Neutrophil (primary cell): ENCODE measurements around the gene RSF1.

Experiments
- H3K27ac ChIP-seq: fragments of 200-600 bp; sonication (generic); 2 replicates; pipeline ENCODE4 v1.5.1; 2016; ENCODE audit warnings: mild to moderate bottlenecking, moderate library complexity
- H3K27me3 ChIP-seq: fragments of 200-600 bp; sonication (generic); 2 replicates; pipeline ENCODE4 v1.6.0; 2016; ENCODE audit warnings: mild to moderate bottlenecking
- H3K36me3 ChIP-seq: fragments of 200-600 bp; sonication (generic); 2 replicates; pipeline ENCODE4 v1.5.1; 2017
- H3K4me1 ChIP-seq, 2 experiments: fragments of 200-600 bp in 1 of 2; sonication (generic) in 1 of 2; 1 replicate in 1 of 2; 2 replicates in 1 of 2; pipeline versions ENCODE4 v1.5.1 to v1.6.1; 2013 to 2016; ENCODE audit warnings: low read depth in 1 of 2, low read length in 1 of 2, mild to moderate bottlenecking in 1 of 2, moderate library complexity in 1 of 2; ENCODE audit not compliant: control insufficient read depth in 1 of 2, insufficient read depth in 1 of 2
- H3K4me3 ChIP-seq, 2 experiments: fragments of 200-600 bp in 1 of 2; sonication (generic) in 1 of 2; 1 replicate in 1 of 2; 2 replicates in 1 of 2; pipeline ENCODE4 v1.5.1; 2013 to 2016; ENCODE audit warnings: low read depth in 1 of 2, low read length in 1 of 2, mild to moderate bottlenecking in 1 of 2, moderate library complexity in 1 of 2
- H3K9me3 ChIP-seq: fragments of 200-600 bp; sonication (generic); 2 replicates; pipeline ENCODE4 v1.5.1; 2016
- CTCF ChIP-seq: fragments of 200-600 bp; sonication (generic); IDR thresholded peaks from 2 replicates; pipeline ENCODE4 v1.5.1; 2016; ENCODE audit warnings: antibody characterized with exemption

Gene RSF1

DNA sequence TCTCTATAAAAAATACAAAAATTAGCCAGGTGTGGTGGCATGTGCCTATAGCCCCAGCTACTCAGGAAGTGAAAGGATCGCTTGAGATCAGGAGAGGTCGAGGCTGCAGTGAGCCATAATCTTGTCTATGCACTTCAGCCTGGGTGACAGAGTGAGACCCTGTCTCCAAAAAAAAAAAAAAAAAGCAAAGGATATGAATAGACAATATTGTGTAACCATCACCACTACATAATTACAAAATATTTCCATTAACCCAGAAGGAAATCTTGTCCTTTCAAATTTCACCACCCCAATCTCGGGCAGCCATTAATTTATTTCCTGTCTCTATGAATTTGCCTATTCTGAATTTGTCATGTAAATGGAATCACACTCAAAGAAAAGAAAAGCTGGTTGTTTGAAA lies 21.2 kb downstream of the RSF1 start:
- no peaks in the 10 kb centered on the region for H3K4me1 ChIP-seq
- H3K36me3 ChIP-seq: peaks cover 6% of the 10 kb centered on the region
- H3K27me3 ChIP-seq: no peaks in the 10 kb centered on the region
- H3K27ac ChIP-seq: no peak overlapping the region
- H3K9me3 ChIP-seq: no peaks in the 10 kb centered on the region
- no peak overlapping the region for H3K4me3 ChIP-seq
- TF ChIP-seq CTCF: no peak

DNA sequence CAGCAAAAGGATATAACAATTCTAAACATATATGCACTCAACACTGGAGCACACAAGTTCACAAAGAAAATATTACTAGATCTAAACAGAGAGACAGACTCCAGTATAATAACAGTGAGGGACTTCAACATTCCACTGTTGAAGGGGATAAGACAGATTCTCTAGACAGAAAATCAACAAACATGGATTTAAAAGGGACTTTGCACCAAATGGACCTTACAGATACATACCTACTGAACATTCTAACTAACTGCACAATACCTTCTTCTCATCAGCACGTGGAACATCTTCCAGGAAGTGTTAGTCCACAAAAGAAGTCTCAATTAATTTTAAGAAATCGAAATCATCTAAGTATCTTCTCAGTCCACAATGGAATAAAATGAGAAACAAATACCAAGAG lies 26.6 kb downstream of the RSF1 start:
- Histone ChIP-seq H3K27ac (no peak overlapping the region), H3K4me3 (no peak overlapping the region), H3K4me1 (no peaks in the 10 kb centered on the region), H3K9me3 (no peaks in the 10 kb centered on the region), H3K27me3 (no peaks in the 10 kb centered on the region), H3K36me3 (no peaks in the 10 kb centered on the region)
- no peak for TF ChIP-seq CTCF

GRCh38 chr11:77791301-77791700 lies 29.2 kb downstream of the RSF1 start:
- no peaks in the 10 kb centered on the region for H3K9me3 ChIP-seq
- no peak for TF ChIP-seq CTCF
- H3K27me3 ChIP-seq: no peaks in the 10 kb centered on the region
- H3K4me1 ChIP-seq: no peaks in the 10 kb centered on the region
- H3K27ac ChIP-seq: no peak overlapping the region
- H3K36me3 ChIP-seq: no peaks in the 10 kb centered on the region
- H3K4me3 ChIP-seq: no peak overlapping the region

DNA sequence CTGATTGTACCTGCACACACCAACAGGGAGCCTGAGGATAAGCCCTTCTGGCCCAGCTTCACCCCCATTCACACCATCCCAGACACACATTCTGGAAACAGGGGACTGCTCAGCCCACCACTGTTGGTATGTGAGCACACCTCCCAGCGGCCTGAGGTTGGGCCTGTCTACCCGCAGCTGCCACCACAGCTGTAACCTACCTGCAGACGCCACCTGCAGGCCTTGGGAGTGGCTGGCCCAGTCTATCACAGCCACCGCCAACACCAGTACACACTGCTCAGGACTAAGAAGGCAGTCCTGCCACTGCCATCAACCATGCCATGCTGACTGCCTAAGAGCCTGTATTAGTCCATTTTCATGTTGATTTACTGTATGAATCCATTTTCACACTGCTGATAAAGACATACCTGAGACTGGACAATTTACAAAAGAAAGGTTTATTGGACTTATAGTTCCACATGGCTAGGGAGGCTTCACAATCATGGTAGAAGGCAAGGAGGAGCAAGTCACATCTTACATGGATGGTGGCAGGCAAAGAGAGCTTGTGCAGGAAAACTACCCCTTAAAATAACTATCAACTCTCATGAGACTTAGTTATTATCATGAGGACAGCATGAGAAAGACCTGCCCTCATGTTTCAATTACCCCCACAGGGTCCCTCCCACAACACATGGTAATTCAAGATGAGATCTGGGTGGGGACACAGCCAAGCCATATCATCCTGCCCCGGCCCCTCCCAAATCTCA lies 30.6 kb downstream of the RSF1 start:
- Histone ChIP-seq H3K9me3 (no peaks in the 10 kb centered on the region), H3K36me3 (no peaks in the 10 kb centered on the region), H3K27ac (no peak overlapping the region), H3K4me1 (no peaks in the 10 kb centered on the region), H3K27me3 (no peaks in the 10 kb centered on the region), H3K4me3 (no peak overlapping the region)
- TF ChIP-seq CTCF: no peak

DNA sequence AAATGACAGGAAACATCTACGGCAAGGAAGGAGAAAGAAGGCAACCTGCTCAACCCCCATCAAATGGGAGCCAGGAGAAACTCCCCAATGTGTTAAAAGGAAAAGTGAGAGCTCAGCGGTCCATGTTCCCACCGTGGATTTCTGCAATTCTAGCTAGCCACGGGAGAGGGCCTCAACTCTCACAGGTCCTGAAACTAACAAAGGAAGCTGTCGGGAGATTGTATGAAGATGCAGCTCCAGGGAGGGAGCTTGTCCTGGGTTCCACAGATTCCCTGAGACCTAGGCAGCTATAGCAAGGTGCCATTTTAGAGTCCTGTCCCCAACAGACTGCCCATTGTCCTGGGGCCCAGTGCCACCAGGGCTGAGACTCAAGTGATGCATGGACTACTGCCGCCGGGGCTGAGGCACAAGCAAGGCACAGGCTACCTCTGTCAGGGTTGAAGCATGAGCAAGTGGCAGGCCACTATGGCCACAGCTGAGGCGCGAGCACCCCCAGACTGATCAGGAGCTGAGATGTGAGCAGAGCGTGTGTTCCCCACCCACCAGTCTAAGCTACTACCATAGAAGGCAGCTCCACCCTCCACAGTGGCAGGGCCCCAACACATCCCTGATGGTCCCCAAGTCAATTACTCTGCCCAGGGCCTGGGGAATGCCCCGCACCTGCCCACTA lies 31.3 kb downstream of the RSF1 start:
- Histone ChIP-seq H3K4me1 (no peaks in the 10 kb centered on the region), H3K36me3 (no peaks in the 10 kb centered on the region), H3K9me3 (no peaks in the 10 kb centered on the region), H3K27ac (no peak overlapping the region), H3K27me3 (no peaks in the 10 kb centered on the region), H3K4me3 (no peak overlapping the region)
- TF ChIP-seq CTCF: no peak
